ENCODE data around the gene MBD1.
"Not testable (repeated sequence)": the region's sequence is repeated elsewhere in the genome, so short reads cannot be mapped to it uniquely, and the experiment has no call there.

Gene MBD1

DNA sequence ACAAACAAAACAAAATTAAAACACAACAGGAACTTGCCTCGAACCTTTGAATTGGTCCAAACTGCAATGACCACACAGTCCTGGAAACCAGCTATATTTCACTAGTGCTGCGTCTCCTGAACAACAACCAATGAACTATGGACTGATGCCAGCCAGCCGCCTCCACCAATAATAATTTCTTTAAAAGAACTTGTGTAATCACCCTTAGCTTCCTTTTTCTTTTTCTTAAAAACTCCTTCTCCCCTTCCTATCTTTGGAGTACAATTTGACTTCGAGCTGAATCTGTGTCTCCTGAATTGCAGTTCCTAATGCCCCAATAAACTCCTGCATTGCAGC is 7.8 kb upstream of the MBD1 start:
- DNase-seq (ENCODE audit: low spot score), result no peak

DNA sequence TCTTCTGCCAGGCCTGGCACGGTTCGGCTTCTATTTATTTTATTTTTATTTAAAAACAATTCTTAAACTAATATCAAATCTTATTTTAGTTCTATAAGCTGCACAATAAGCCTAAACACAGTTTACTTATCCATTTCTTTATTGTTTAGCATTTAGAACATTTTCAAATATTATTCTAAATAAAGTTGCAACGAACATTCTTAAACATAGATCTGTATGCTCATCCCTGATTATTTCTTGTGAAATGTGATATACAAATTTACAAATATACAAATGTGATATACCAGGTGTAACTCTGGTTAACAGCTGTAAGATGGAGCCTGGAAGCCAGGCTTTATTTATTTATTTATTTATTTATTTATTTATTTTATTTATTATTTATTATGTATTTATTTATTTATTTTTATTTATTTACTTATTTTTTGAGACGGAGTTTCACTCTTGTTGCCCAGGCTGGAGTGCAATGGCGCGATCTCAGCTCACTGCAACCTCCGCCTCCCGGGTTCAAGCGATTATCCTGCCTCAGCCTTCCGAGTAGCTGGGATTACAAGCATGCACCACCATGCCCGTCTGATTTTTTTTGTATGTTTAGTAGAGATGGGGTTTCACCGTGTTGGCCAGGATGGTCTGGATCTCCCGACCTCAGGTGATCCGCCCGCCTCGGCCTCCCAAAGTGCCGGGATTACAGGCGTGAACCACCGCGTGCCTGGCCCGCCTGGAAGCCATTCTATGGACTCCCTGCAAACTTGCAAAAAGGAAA is 7.2 kb upstream of the MBD1 start:
- not testable (repeated sequence) for DNase-seq (ENCODE audit: low spot score)

DNA sequence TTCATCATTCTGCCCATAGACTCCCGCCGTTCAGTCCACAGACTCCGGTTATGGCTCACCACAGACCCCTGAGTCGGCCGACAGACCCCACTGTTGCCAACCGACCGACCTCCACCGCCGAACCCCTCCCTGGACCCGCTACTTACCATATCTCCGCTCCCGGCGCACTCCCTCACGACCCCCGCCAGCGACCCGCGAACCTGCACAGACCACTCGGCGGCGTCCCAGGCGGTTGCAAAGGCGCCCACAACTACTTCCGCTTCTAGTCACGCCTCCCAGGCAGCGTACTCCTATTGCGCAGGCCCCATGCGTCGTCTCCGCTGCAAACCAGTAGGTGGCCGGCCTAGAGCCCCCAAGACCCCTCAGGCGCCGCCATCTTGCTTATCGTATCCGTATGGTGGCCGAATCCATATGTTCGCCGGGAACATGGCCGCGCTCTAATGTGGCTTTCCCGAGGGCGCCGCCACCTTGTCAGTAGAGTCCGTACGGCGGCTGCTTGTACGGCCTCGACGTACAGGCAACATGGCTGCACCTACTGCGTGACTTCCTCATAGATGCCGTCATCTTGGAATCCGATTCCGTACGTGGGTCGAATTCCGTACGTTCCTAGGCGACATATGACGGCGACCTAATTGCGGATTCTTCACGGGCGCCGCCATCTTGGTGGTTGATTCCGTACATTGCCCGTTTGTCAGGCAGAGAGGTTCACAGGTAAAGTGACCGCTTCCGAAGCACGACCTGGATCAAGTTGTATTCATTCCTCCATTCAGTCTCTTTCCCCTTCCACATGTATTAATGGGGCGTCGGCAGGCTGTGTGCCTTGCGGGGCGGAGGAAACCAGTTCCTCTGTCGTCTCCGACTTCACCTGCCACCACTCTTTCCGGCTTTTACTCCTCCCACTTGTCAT is 6.4 kb upstream of the MBD1 start, which contains the start of gene CXXC1:
CXXC1 (minus strand) TSS at position 252 of the 907 bp plus-strand sequence; CDS start at position 149, 103 bp downstream.
- peak; percentile 99 for DNase-seq (ENCODE audit: low spot score)

DNA sequence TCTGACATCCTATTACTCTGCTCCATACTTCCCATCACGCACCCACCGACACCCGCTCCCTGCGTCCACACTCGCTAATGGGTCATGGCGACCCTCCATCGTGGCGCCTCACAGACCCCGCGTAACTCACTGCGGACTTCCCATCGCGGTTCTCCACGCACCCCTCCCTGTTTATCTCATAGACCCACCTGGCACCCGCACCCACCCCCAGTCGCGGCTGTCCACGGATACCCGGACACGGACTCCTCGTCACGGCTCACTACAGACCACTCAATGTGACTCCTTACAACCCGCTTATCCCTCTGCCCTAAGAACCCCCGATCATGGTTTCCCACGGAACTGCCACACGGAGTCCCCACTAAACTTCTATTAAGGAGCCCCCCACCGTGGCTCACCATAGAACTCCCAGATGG is 5.7 kb upstream of the MBD1 start:
- no peak for DNase-seq (ENCODE audit: low spot score)

DNA sequence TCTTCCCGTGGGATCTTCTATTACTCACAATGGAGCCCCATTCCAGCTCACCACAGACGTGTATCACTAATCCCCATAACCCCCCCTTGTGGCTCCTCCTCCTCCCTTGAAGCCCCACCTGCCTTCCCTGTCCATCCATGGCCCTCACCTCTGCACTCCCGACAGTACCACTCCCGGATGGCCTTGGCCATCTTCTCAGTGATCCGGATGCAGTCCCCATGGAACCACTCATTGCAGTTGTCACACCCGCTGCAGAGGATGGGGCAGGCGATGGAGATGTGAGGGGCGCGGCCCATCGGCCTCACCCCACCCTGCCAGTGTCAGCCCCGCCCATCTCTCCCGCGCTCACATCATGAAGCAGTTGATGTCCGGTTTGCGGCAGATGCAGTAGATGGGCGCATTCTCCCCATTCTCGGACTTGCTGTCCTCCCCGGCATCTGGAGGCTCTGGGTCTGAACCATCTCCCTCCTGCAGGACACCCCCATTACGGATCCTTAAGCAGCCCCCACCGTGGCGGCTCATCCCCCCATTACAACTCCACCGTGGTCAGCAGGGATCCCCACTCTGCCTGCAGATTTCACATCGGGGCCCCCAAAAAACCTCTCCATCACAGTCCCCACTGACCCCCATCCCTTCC is 5.2 kb upstream of the MBD1 start:
- peak; percentile 13 for DNase-seq (ENCODE audit: low spot score)

DNA sequence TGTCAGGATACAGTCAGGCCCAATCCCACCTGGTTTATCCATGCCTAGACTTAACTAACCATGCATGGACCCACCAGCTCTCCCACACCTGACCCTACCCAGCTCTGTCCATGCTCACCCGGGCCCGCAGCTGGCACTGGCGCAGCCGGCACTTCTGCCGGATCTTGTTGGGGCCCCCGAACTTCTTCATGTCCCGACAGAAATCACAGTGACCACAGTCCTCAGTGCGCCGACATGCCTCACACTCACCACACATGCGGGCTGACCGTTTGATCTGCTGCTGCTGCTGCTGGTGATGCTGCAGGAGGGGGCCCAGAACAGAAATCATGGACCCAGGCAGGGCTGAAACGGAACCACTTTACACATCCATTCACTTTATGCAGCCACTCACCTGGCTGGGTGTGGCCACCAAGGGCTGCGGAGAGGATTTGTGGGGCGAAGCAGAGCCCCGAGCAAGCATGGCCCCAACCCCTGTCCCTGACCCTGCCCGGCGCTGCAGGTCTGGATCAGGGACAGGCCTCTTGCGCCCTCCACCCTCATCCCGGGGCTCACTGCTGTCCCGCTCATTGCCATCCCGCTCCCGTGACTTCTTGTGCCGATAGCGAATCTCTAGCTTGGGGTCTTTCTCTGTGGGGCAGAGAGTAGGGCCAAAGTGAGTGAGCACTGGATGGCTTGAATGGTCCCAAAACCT is 4.5 kb upstream of the MBD1 start:
- no peak for DNase-seq (ENCODE audit: low spot score)

DNA sequence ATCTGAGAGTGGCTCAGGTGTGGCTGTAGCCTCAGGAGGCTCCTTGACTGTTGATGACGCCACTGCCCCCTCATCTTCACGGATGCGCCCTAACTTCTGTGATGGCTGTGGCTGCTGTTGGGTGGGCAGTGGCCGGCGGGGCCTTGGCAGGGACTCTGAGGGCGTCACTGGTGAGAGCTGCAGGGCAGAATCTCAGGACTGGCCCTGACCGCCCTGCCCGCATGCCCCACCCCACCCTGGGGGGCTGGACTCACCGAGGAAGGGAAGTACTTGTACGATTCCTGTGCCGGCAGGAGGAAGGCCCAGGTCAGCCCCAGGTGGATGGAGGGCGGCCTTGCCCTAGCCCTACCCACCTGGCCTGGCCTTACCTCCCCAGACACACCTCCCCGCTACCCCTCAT is 3.7 kb upstream of the MBD1 start:
- DNase-seq (ENCODE audit: low spot score), result no peak

DNA sequence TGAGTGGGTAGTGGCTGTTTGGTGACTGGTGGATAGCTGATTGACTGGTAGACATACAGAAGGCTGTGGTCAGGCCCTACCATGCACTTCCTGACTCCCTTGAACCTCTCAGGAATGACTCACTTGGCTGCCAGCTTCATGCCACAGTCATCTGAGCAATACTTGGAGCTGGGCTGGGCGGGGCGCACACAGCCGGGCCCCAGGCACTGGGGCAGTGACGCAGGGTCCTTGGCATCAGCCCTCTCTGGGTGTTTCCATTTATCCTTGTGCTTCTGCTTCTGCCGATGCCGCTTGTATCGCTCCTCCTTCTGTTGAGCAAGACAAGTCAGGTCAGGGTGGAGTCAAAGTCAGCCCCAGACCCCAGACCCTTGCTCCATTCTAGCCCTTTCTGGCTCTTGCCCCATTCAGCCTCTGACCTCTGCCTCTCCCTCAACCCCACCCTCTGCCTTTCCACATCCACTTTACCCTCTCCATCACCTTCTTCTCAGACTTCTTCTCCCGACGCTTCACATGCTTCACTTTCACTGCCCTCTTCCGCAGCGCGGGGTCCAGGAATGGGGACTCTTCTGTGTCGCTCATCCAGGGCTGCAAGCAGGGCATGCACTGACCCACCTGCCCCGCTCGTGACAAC is 3.0 kb upstream of the MBD1 start:
- no peak for DNase-seq (ENCODE audit: low spot score)

DNA sequence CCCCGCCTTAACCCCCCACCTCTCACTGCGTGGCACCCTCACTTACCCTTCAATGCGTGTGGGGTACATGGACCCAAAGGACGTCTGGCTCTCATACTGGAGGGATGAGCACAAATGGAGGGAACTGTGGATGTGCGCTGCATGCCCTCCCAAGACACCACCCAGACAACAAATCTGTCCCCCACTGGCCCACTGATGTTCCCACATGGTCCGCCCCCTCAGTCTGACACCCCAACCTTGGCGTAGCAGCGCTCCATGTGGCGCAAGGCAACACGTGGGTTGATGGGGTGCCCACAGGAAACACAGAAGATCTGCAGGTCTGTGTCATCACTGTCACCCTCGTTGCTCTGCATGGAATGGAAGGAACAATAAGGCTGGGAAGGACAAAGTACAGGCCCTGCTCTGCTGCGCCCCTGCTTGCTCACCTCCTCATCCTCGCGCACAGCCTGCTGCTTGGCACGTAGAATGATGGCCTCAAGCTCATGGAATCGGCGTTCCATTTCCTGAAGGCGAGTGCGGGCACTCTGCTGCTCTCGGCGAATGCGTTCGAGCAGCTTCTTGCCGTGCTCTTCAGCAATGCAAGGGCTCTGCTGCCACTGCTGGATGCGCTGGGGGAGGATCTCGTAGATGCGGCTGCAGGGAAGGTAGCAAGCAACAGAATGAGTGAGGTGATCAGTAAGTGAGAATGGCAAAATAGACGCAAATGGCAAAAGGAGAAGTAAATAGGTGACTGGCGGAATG is 2.3 kb upstream of the MBD1 start:
- DNase-seq (ENCODE audit: low spot score), result no peak

DNA sequence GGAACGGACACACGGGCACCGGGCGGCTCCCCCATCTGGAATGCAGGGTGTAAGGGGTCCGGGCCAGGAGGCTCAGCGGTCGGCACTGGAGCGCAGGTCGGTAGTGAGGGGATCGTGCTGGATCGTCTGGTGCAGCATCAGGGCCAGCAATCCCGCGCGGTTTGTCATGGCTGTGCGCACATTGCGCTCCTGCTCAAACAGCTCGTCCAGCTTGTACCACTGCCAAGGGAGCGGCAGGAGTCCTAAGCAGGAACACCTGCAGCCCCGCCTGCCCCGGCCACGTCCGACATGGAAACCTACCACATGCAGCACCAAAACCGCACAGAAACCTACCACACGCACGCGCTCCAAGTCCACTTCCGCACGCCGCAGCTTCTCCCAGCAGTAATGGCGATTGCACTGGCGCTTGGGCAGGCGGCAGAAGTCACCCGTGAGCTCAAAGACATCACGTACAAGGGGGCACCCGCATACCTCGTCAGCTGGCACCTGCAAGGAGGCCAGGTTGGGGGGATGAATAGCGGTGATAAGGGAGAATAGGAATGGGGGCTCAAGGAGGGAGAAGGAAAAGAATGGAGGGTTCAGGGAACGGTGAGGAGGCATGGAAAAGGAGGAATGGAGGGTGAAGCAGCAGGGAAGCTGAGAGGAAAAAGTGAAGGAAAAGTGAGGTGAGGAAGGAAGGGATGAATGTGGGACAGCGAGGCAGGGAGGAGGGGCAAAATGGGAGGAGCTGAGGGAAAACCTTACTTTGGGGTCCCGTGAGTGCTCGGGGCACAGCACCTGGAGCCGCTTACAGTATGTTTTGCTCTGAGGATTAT is 1.4 kb upstream of the MBD1 start:
- DNase-seq (ENCODE audit: low spot score), result no peak

DNA sequence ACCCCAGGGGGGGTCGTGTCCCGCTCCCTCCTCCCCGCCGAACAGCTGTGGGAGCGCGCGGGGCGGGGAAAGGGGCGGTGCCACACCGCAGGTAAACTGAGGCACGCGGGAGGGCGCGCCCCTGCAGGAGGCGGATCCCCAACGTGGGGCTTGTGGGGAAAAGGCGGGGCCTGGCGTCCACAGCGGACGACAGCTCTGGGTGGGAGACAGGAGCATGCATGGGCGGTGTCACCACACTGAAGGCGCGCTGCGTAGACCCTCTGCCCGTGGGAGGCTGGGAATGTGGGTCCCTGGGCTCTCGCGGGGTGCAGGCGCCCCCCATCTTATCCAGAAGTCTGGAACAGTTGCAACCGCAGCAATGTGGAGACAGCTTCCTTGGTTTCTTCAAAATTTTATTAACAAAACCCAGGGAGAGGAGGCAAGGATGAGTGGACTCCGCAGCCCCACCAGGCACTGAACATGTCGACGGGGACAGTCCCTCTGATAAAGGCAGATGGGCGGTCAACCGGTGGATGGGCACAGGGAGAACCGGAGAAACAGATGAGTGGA is 723 bp upstream of the MBD1 start:
- no peak for DNase-seq (ENCODE audit: low spot score)

DNA sequence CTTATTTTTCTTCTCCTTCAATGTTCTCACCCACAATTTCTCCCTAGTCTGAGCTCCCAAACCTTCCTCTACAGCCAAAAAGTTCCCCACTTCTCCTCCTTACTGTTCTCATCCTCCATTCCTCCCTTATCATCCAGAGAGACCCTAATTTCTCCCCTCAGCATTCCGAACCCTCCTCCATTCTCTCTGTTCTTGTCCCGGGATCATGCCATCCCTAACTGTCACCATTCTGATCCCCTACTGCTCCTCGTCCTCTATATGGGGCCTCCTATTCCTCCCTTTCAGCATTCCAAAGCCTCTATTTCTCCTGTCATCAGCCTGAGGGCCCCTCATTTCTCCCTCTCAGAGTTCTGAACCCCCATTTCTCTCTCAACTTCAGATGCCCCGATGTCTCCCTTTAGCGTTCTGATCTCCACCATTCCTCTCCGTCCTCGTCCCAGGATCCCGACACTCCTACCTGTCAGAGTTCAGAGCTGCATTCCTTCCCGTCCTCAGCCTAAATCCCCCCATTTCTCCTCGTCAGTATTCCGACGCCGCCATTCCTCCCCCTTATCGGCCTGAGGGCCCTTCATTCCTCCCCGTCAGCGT is 522 bp downstream of the MBD1 start:
- DNase-seq (ENCODE audit: low spot score), result no peak

DNA sequence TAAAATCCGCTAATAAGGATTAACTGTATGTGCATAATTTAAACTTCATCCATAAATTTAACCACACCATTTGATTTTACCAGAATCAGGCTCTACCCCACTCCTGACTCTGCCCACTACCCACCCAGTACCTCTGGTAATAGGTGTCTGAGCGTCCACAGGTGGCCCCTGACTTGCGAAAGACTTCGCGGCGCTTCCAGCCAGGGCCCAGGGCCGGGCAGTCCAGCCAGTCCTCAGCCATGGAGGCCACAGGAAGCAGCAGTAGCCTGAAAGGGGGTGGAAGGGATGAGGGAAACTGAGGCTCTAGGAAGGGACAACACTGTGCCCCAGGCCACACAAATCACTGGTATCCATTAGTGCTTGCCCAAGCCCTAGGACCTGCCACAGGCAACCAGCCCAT is 1.6 kb downstream of the MBD1 start:
- DNase-seq (ENCODE audit: low spot score), result no peak

DNA sequence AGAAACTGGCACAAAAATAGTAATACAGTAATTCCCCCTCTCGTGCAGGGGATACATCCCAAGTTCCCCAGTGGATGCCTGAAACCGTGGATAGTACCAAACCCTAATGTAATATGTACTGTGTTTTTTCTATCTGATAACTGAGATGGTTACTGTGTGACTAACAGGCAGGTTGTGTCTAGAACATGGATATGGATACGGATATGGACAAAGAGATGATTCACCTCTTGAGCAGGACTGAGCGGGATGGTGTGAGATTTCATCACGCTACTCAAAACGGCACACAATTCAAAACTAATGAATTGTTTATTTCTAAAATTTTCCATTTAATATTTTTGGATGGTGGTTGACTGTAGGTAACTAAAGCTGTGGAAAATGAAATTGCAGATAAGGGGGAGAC is 3.4 kb downstream of the MBD1 start:
- no peak for DNase-seq (ENCODE audit: low spot score)

DNA sequence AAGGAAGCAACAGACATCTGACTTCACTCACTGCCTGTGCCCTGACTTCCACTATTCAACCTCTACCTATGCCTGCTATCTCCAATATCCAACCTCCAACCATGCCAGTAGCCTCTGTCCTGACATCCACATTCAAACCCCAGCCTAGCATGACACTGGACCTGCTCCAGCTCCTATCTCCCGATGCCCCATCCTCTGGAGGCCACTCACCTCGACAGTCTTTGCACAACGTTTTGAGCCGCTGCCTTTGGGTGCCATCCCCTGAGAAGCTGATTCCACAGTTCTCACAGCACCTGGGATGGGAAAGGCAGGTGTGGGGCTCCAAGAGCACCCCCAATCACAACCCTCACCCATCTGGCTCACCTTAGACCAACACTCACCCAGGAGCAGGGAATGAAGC is 4.9 kb downstream of the MBD1 start:
- no peak for DNase-seq (ENCODE audit: low spot score)

DNA sequence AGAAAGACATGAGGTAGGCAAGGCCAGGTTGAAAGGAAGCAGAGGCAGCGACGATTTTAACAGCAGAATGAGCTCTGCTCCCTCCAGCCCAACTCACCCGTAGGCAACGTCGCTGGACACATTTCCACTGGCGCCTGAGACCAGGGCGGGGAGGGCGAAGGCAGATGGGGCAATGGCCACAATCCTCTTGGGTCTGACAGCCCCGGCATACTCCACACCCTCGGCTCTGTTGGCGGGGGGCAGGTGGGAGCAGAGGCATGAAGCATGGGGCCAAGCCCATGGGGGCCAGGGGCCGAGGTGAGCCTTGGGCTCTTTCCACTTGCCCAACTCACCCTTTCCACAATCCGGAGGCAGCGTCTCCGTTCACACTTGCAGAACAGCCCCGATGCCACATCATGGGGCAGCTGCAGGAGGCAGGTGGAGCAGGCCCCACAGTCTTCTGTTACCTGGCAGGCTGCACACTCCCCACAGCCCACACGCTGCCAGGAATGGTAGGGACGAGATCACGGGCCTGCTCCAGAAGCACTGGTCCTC is 5.8 kb downstream of the MBD1 start:
- DNase-seq (ENCODE audit: low spot score), result no peak

DNA sequence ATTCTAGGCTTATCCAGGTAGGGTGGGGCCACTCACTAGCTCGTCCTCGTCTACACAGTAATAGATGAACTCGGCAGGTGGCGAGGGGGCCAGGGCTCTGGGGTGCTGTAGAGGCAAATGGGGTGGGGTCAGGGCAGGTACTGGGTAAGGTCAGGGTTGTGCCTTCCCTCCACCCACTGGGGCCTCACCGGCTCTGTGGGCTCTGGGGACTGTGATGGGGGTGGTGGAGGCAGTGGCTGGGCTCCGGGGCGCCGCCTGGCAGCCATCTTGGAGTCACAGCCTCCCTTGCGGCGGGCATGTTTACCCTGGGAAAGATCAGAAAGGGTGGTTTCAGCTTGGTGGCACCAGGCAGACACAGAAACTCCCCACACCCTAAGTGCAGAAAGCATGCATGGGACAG is 6.4 kb downstream of the MBD1 start:
- no peak for DNase-seq (ENCODE audit: low spot score)

DNA sequence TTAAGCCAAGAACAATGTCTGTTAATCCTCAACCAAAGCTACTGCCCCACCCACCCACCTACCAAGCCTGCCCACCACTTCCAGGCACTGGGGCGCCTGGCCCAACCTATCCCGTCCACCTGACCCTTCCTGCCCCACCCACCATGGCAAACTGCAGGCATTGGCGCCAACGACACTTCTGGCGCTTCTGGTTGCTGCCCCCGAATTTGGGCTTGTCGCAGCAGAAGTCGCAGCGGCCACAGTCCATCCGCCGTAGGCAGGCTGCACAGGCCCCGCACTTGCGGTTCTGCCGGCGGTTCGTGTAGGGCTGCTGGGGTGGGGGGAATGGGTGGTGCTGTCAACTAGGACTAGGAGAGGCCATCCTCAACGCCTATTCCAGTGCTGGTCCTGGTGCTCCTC is 7.3 kb downstream of the MBD1 start:
- no peak for DNase-seq (ENCODE audit: low spot score)
